ENCODE measurements around the gene TAAR2.

TAAR2 gene

GRCh38 chr6:132590362-132590761 is 33.7 kb downstream of the TAAR2 start:
- no peaks in the 10 kb centered on the region for H3K36me3 Mint-ChIP-seq (ENCODE audit: low read depth)
- no peaks in the 10 kb centered on the region for H3K4me1 Mint-ChIP-seq (ENCODE audit: low read depth)
- no peak overlapping the region for H3K4me3 Mint-ChIP-seq
- peaks cover 3% of the 10 kb centered on the region for H3K27me3 Mint-ChIP-seq (ENCODE audit: low read depth)
- H3K27ac Mint-ChIP-seq: no peak overlapping the region
- H3K9me3 Mint-ChIP-seq: no peaks in the 10 kb centered on the region

GRCh38 chr6:132589454-132589853 is 34.6 kb downstream of the TAAR2 start, which contains the start of gene TAAR5:
Gene TAAR5 (minus strand): TSS chr6:132589741. CDS start chr6:132589686, 55 bp downstream.
- Mint-ChIP-seq H3K4me3 (no peak within 1 kb of the TSS), H3K4me1 (ENCODE audit: low read depth) (no peaks in the 10 kb centered on the region), H3K27ac (no peak within 1 kb of the TSS), H3K36me3 (ENCODE audit: low read depth) (no peaks in the 10 kb centered on the region), H3K9me3 (no peaks in the 10 kb centered on the region), H3K27me3 (ENCODE audit: low read depth) (peaks cover 3% of the 10 kb centered on the region)

- Mint-ChIP-seq H3K27me3 (ENCODE audit: low read depth) (peaks cover 10% of the 10 kb centered on the region), H3K36me3 (ENCODE audit: low read depth) (no peaks in the 10 kb centered on the region), H3K4me3 (no peak overlapping the region), H3K9me3 (no peaks in the 10 kb centered on the region), H3K27ac (no peak overlapping the region), H3K4me1 (ENCODE audit: low read depth) (no peaks in the 10 kb centered on the region)
Observed at GRCh38 chr6:132587424-132587823, 36.7 kb downstream of the TAAR2 start.

- Mint-ChIP-seq H3K4me3 (no peak overlapping the region), H3K36me3 (ENCODE audit: low read depth) (no peaks in the 10 kb centered on the region), H3K9me3 (no peaks in the 10 kb centered on the region), H3K27ac (no peak overlapping the region), H3K27me3 (ENCODE audit: low read depth) (peaks cover 7% of the 10 kb centered on the region), H3K4me1 (ENCODE audit: low read depth) (no peaks in the 10 kb centered on the region)
Observed at GRCh38 chr6:132584698-132585097, 39.4 kb downstream of the TAAR2 start.

GRCh38 chr6:132571774-132572173 is 52.3 kb downstream of the TAAR2 start:
- no peak overlapping the region for H3K4me3 Mint-ChIP-seq
- H3K27ac Mint-ChIP-seq: no peak overlapping the region
- H3K4me1 Mint-ChIP-seq (ENCODE audit: low read depth): no peaks in the 10 kb centered on the region
- H3K36me3 Mint-ChIP-seq (ENCODE audit: low read depth): no peaks in the 10 kb centered on the region
- no peaks in the 10 kb centered on the region for H3K9me3 Mint-ChIP-seq
- H3K27me3 Mint-ChIP-seq (ENCODE audit: low read depth): peaks cover 15% of the 10 kb centered on the region

- H3K4me3 Mint-ChIP-seq: no peak within 1 kb of the TSS
- H3K27ac Mint-ChIP-seq: no peak within 1 kb of the TSS
- H3K9me3 Mint-ChIP-seq: no peaks in the 10 kb centered on the region
- H3K4me1 Mint-ChIP-seq (ENCODE audit: low read depth): no peaks in the 10 kb centered on the region
- H3K27me3 Mint-ChIP-seq (ENCODE audit: low read depth): peaks cover 15% of the 10 kb centered on the region
- no peaks in the 10 kb centered on the region for H3K36me3 Mint-ChIP-seq (ENCODE audit: low read depth)
Observed at GRCh38 chr6:132570221-132570777, 53.8 kb downstream of the TAAR2 start, which contains the start of gene TAAR6. Gene TAAR6 (plus strand): TSS chr6:132570322. CDS start chr6:132570322, 0 bp downstream.

GRCh38 chr6:132569170-132569569 is 54.9 kb downstream of the TAAR2 start:
- H3K9me3 Mint-ChIP-seq: no peaks in the 10 kb centered on the region
- H3K36me3 Mint-ChIP-seq (ENCODE audit: low read depth): no peaks in the 10 kb centered on the region
- H3K27ac Mint-ChIP-seq: no peak overlapping the region
- H3K4me3 Mint-ChIP-seq: no peak overlapping the region
- H3K4me1 Mint-ChIP-seq (ENCODE audit: low read depth): no peaks in the 10 kb centered on the region
- H3K27me3 Mint-ChIP-seq (ENCODE audit: low read depth): peaks cover 11% of the 10 kb centered on the region

GRCh38 chr6:132568611-132569010 is 55.5 kb downstream of the TAAR2 start:
- Mint-ChIP-seq H3K9me3 (no peaks in the 10 kb centered on the region), H3K4me3 (no peak overlapping the region)

GRCh38 chr6:132567566-132567965 is 56.5 kb downstream of the TAAR2 start:
- H3K27ac Mint-ChIP-seq: no peak overlapping the region
- H3K4me3 Mint-ChIP-seq: no peak overlapping the region
- H3K36me3 Mint-ChIP-seq (ENCODE audit: low read depth): no peaks in the 10 kb centered on the region
- H3K27me3 Mint-ChIP-seq (ENCODE audit: low read depth): peaks cover 5% of the 10 kb centered on the region
- H3K4me1 Mint-ChIP-seq (ENCODE audit: low read depth): no peaks in the 10 kb centered on the region
- H3K9me3 Mint-ChIP-seq: no peaks in the 10 kb centered on the region

More at GRCh38 chr6:132568611-132569010, 55.5 kb downstream of the TAAR2 start:
- peaks cover 9% of the 10 kb centered on the region for H3K27me3 Mint-ChIP-seq (ENCODE audit: low read depth)
- no peaks in the 10 kb centered on the region for H3K36me3 Mint-ChIP-seq (ENCODE audit: low read depth)
- H3K27ac Mint-ChIP-seq: no peak overlapping the region
- H3K4me1 Mint-ChIP-seq (ENCODE audit: low read depth): no peaks in the 10 kb centered on the region
